IPS-18c (cell line): ENCODE measurements around the gene CD34.
"Not testable (repeated sequence)": the region's sequence is repeated elsewhere in the genome, so short reads cannot be mapped to it uniquely, and the experiment has no call there.

ENCODE experiments used
- H3K4me3 ChIP-seq: 2 replicates; pipeline ENCODE4 v1.7.0; 2013; ENCODE audit warnings: low read depth, mild to moderate bottlenecking, low read length, moderate library complexity; ENCODE audit not compliant: insufficient read depth
- H3K9me3 ChIP-seq: one replicate; pipeline ENCODE4 v1.6.1; 2013; ENCODE audit warnings: mild to moderate bottlenecking, low read length, moderate library complexity; ENCODE audit not compliant: control insufficient read depth, insufficient read depth

The CD34 gene

GRCh38 chr1:207910591-207911354, at the start of gene CD34:
Gene CD34, minus strand, starts transcription at chr1:207911125. Its CDS starts 45 bp downstream, at chr1:207911080.
- Histone ChIP-seq H3K9me3 (no peaks in the 10 kb centered on the region), H3K4me3 (peak within 1 kb of the TSS; percentile 58)

GRCh38 chr1:207960346-207960745, 49.4 kb upstream of the CD34 start:
- Histone ChIP-seq H3K9me3 (no peaks in the 10 kb centered on the region), H3K4me3 (no peak overlapping the region)

- Histone ChIP-seq H3K9me3 (no peaks in the 10 kb centered on the region), H3K4me3 (0 out of 2 replicates have a peak overlapping the region, but pooled peaks have one; percentile 55)
These were observed 49.0 kb upstream of the CD34 start for GRCh38 chr1:207959910-207960309.

- Histone ChIP-seq H3K9me3 (no peaks in the 10 kb centered on the region), H3K4me3 (peak overlapping the region; percentile 55)
These were observed 48.4 kb upstream of the CD34 start for GRCh38 chr1:207959141-207959825.

- peak overlapping the region; percentile 55; the same call in 1 of the 2 replicates for H3K4me3 ChIP-seq
These were observed 47.6 kb upstream of the CD34 start for GRCh38 chr1:207958376-207959139.

GRCh38 chr1:207956986-207957385, 46.1 kb upstream of the CD34 start:
- Histone ChIP-seq H3K4me3 (no peak overlapping the region), H3K9me3 (peaks cover 4% of the 10 kb centered on the region)

More at GRCh38 chr1:207958376-207959139, 47.6 kb upstream of the CD34 start:
- peaks cover 4% of the 10 kb centered on the region for H3K9me3 ChIP-seq

- no peak overlapping the region for H3K4me3 ChIP-seq
- H3K9me3 ChIP-seq = peaks cover 4% of the 10 kb centered on the region
These were observed 43.2 kb upstream of the CD34 start for GRCh38 chr1:207954104-207954503.

- H3K4me3 ChIP-seq = no peak overlapping the region
- peaks cover 4% of the 10 kb centered on the region for H3K9me3 ChIP-seq
These were observed 42.0 kb upstream of the CD34 start for GRCh38 chr1:207952617-207953542.

GRCh38 chr1:207951652-207952051, 40.7 kb upstream of the CD34 start:
- Histone ChIP-seq H3K9me3 (peaks cover 4% of the 10 kb centered on the region), H3K4me3 (no peak overlapping the region)

- no peak overlapping the region for H3K4me3 ChIP-seq
- peaks cover 4% of the 10 kb centered on the region for H3K9me3 ChIP-seq
These were observed 39.8 kb upstream of the CD34 start for GRCh38 chr1:207950750-207951149.

GRCh38 chr1:207949571-207950195, 38.8 kb upstream of the CD34 start:
- H3K9me3 ChIP-seq = peaks cover 4% of the 10 kb centered on the region
- no peak overlapping the region for H3K4me3 ChIP-seq

GRCh38 chr1:207948536-207949250, 37.8 kb upstream of the CD34 start:
- no peaks in the 10 kb centered on the region for H3K9me3 ChIP-seq
- no peak overlapping the region for H3K4me3 ChIP-seq

- Histone ChIP-seq H3K4me3 (no peak overlapping the region), H3K9me3 (no peaks in the 10 kb centered on the region)
These were observed 35.8 kb upstream of the CD34 start for GRCh38 chr1:207946756-207947155.

GRCh38 chr1:207944571-207944970, 33.6 kb upstream of the CD34 start:
- Histone ChIP-seq H3K4me3 (no peak overlapping the region), H3K9me3 (no peaks in the 10 kb centered on the region)

GRCh38 chr1:207942337-207942741, 31.4 kb upstream of the CD34 start:
- H3K4me3 ChIP-seq, H3K9me3 ChIP-seq: not testable (repeated sequence)

- Histone ChIP-seq H3K9me3 (no peaks in the 10 kb centered on the region), H3K4me3 (no peak overlapping the region)
These were observed 30.7 kb upstream of the CD34 start for GRCh38 chr1:207941665-207942064.
